GM18909 (cell line): Measurements from ENCODE around the gene PTCD1.

ENCODE experiments used
- ATAC-seq: cut with Tn5 transposase; IDR thresholded peaks from one replicate; pipeline ENCODE4 v1.9.1; 2021; ENCODE audit warnings: mild to moderate bottlenecking; ENCODE audit not compliant: unreplicated experiment, poor library complexity

PTCD1 gene, protein sequence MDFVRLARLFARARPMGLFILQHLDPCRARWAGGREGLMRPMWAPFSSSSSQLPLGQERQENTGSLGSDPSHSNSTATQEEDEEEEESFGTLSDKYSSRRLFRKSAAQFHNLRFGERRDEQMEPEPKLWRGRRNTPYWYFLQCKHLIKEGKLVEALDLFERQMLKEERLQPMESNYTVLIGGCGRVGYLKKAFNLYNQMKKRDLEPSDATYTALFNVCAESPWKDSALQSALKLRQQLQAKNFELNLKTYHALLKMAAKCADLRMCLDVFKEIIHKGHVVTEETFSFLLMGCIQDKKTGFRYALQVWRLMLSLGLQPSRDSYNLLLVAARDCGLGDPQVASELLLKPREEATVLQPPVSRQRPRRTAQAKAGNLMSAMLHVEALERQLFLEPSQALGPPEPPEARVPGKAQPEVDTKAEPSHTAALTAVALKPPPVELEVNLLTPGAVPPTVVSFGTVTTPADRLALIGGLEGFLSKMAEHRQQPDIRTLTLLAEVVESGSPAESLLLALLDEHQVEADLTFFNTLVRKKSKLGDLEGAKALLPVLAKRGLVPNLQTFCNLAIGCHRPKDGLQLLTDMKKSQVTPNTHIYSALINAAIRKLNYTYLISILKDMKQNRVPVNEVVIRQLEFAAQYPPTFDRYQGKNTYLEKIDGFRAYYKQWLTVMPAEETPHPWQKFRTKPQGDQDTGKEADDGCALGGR

DNA sequence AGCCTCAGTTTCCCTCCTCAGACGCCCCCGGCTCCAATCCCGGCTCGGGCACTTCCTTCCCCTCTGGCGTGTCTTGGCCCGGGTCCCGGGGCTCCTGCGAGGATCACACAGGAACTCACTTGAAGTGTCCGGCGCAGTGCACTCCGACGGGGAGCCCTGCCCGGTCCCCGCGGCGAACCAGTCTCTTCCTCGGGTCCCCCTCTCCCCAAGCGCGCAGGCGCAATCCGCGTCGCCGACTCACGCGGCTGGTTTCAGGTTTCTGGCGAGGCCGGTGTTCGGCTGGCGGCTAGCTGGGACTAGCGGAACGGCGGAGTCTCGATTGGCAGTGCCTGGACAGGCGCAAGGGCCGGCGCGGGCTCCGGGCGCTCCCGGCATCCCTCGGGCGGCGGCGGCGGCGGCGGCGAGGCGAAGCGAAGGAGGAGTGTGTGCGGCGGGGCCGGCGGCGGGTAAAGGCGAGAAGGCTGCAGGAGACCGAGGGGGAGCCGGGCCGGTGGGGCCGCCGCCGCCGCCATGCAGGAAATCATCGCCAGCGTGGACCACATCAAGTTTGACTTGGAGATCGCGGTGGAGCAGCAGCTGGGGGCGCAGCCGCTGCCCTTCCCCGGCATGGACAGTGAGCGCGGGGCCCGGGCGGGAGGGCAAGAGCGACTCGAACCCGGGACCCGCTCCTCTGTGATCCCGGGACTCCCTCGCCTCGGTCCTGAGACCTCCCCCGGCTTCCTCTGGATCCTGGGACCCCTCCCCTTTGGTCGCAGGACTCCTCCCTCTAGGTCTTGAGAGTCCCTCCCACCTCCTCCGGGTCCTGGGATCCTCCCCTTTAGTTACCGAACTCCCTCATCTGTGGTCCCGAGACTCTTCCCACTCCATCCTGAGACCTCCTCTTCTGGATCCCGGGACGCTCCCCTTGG lies at the start of gene PTCD1, which contains the start of gene CPSF4:
TSS of gene PTCD1 (minus strand) at position 226 of the 908 bp plus-strand sequence. CDS start 3,556 bp downstream, outside the sequence.
TSS of gene CPSF4 (plus strand) at position 371 of the 908 bp plus-strand sequence. CDS start at position 511, 140 bp downstream.
- ATAC-seq: peak; percentile 94

DNA sequence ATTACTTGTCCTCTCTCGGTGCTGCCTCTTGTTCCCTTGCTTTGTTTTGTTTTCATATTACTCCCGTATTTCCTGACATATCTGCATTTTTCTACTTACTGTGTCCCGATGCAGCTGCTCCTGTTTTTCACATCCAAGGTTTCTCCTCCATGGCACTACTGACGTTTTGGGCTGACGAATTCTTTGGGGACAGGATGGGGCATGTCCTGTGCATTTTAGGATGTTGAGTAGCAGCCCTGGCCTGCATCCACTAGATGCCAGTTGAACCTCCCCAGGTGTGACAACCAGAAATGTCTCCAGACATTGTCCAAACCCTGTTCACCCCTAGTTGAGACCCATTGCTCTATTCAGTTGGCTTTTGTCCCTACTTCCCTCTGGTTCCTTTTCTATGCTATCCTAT lies 46.5 kb upstream of the PTCD1 start:
- ATAC-seq: no peak

DNA sequence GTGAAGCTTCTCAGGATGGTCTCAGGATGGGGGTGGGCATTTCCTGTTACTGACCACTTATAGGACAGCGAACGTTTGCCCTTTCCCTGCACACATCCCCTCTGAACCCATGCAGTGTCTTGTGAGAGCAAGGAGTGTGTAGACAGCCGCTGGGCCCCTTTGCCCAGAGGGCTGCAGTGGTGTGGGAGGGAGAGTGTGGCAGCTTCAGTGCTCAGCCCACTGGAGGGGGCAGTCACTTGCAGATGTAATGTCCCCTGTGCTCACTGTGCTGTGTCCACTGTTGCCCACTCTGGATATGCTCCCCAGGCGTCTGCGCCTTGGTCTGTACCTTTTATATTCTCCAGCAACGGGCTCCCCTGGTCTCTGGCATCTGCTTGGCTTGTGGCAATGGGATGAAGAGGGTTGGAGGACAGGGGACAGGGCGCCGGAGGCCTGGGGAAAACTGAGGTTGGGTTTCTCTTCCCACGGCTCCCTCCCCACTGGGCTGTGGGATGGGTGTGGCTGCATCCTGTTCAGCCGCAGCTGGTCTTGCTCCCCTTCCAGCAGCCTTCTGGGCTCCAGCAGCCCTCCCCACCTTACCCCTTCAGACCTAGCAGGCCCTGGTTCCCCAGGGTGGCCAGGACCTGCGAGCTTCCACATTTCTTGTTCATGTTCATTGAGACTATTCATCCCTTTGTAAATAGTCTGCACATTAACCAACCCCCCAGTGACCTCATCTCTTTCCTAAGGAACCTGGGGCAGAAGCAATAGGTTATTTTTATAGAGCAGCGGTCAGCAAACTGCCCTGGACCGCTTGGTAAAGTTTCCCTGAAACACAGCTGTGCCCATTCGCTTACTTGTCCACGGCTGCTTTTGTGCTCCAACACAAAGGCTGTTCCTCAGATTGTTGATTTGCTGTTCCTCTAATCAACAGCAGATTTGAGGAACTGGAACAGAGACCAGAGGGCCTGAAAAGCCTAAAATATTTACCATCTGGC lies 40.2 kb upstream of the PTCD1 start:
- no peak for ATAC-seq

DNA sequence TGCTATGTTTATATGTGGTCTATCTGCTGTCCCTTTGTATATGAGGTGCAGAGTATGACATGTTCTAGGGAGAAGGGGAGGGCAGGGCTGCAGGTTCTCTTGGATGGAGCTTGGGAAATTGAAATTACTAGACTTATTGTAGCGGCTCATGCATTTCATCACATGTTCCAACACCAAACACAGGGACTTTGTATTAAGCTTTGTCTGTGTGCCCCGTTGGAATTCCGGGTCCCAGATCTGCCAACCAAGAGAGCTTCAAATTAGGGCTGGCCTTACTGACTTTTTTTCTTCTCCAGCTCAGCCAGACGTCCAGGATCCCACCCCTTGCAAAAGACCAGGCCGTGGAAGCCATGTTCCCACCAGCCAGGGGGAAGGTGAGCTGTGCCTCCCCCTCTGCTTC lies 37.5 kb upstream of the PTCD1 start:
- ATAC-seq: no peak

DNA sequence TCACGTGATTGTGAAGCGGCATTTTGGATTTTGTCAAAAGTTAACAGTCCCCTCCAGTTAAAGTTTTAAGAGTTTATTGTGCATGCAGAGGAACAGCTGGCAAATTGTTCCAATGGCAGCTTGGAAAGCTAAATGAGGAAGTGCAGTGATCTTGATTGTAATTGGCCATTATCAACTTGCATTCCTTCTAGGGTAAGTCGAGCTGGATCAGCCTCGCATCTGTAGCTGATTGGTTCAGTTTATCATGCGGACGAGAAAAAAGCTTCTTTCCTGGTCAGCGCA lies 34.7 kb upstream of the PTCD1 start:
- no peak for ATAC-seq

DNA sequence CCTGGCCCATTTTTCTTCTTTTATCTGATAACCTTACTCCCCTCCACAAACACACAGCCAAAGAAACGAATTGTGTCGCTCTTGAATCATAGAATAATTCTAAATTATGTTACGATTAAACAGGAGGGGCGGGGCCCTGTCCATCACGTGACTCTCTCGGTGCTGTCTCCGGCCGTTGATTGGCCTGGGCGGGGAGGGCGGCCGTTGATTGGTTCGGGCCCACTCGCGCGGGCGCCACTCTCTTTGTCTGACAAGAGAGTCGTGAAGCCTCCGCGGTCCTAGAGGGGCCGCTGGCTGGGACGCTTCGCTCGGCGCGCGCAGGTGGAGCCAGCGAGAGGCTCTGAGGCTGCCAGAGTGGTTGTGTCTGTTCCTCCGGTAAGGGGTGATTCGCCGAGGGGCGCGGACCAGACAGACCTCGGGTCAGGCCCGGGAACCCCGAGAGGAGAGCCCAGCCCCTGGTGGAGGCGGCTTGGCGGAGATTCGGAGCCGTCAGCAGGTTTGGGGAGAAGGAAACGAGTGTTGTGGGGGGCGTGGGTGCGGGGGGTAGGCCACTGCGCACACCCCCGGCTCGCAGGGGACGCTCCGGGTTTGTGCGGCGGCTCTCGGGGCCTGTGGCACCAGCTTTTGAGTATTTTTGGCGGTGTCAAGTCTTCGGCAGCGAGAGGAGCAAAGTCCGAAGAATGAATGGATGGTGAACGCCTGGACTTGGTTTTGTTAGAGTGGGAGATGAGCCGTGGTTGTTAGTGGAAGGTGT lies 34.1 kb upstream of the PTCD1 start, which contains the start of gene ZNF789:
TSS of gene ZNF789 (plus strand) at position 330 of the 754 bp plus-strand sequence. CDS start 3,567 bp downstream, outside the sequence.
- peak; percentile 96 for ATAC-seq

DNA sequence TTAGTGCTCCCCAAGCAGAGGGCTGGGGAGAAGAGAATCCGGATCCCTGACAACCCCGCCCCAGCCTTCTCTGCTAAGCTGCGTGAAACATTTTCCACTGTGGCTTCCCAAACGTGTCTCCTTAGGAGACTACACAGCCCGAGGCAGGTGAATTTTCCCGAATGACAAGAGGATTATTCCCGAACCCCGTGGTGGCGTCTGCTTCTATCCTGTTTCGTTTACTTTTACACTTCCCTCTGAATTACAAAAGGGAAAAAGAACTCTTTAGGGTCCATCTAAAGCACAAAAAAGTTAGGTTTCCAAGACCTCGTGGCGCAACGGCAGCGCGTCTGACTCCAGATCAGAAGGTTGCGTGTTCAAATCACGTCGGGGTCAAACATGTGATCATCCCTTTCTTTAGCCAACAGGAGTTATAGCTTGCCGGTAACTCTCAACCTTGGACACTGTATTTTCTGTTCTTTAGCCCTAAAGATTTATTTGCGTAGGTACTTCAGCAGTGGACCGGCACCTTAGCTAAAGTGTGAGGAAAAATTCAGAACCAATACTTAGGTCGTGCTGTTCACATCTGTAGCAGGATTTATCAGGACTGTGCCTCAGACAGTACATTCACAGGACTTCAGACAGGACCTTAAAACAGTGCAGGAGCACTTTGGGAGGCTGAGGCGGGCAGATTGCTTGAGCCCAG lies 30.9 kb upstream of the PTCD1 start:
- no peak for ATAC-seq

DNA sequence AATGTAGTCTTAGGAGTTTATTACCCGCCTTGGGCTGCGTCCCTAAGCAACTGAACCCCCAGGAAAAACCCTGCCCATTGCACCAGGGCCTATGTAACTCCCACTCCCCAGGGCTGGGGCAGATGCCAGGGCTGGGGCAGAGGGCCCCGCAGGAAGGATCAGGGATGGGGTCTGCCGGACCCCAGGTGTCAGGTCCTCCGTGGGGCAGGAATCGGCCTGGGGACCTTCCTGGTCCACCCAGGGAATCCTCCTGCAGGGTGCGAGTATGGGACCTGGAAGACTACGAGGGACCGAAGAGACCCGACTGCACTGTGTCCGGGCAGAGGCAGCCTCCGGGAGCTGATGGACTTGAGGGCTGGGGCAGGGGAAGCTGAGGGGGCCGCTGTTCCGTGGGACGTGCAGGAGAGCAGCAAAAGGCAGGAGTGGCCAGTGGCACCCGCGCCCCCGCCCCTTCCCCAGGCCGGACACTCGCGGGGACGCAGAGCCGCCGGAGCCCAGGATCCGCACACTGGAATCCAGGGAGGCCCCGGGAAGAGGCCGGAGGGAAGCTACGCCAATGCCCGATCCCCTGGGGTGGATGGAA lies 29.8 kb upstream of the PTCD1 start:
- ATAC-seq: no peak

DNA sequence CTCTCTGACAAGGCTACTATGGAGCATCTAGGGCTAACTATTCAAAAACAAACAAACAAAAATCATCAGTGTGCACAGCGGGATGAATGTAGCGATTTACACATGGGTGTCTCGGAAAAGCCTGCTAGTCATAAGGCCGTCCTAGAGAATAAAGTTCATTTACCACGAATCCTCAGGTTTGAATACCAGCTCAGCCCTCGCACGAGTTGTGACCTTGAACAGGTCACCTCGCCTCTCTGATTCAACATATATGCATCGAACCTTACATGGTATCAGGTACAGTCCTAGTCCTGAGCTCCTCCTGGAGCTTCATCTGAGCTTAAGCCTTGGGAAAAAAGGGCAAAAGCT lies 26.8 kb upstream of the PTCD1 start:
- no peak for ATAC-seq

DNA sequence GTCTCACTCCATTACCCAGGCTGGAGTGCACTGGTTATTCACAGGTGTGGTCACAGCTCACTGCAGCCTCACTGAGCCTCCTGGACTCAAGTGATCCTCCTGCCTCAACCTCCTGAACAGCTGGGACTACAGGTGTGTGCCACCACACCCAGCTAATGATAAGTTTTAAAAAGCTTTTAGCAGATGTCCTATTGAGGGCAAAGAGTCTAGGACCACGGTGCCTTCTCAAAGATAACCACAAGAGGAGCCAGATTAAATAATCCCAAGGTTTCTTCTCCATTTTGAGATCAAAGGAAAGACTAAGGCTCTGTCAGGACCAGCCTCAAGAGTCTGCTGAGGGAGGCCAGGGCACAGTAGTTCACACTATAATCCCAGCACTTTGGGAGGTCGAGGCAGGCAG lies 22.6 kb upstream of the PTCD1 start:
- ATAC-seq: no peak

DNA sequence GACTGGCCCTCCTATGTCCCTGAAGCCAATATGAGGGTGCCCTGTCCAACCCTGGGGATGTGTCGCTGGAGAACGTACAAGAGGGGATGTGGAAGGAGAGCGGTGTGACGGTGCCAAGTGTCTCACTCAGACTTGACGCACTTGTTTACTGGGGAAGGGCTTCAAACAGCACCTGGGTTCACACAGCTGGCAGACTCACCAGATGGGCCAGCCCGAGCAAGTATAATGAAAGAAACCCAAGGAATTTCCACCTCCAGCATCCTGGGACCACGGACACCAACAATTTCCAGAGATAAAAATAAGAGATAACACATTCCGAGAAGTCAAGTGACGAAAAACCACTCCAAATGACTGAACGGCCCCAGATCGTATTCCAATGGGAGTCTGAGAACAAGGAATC lies 22.1 kb upstream of the PTCD1 start:
- no peak for ATAC-seq

DNA sequence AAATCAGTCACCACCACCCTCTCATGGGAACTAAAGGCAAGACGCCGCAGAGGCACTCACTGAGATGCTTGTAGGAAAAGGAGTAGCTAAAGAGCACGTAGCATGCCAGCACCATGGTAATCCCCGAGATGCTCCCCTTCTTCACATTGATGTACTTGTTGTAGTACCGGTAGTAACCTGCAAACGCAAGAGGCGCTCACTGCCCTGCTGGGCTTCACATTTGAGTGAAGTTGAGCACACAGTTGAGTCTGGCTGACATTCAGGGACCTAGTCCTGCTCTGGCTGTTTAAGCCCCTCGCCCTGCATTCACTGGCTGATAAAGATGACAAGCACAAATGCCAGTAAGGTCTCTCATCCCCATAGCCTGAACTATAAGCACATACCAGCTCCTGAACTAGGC lies 20.5 kb upstream of the PTCD1 start:
- ATAC-seq: no peak

DNA sequence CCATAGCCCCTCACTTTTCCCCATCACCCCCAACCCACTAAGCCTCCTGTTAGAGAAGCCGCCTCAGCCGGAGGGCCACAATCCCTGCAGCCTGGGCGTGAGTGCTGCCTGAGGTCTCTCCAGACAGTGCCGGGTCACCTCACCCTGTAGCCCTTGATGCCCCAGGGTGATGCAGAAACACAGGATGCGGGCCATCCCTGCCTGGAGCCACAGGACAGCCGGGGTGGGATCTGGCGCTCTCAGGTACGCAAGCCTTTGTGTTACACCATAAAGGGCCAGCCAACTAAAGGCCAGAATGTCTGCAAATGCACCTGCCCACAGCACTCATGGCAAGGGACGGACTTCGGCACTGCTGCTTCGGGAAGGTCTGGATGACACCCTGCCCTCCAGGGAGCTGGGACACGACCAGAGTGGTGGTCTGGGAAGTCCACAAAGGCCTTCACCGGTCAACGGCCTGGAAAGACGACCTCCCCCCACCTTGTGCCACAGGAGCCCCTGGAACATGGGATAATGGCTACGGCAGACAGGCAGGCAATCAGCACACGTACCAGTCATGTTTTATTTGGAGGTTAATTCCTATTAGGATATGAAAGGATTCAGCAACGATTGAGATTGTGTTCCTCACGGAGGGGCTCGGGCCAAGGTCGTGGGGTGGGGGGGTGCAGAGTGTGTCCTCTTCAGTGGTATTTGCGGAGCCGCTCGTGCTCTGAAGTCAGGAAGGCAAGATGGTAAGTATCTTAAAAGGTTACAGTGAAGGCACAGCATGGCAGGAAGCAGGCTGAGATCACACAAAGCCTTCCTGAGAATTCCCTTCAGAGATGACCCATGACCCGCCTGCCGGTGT lies 19.3 kb upstream of the PTCD1 start:
- no peak for ATAC-seq

DNA sequence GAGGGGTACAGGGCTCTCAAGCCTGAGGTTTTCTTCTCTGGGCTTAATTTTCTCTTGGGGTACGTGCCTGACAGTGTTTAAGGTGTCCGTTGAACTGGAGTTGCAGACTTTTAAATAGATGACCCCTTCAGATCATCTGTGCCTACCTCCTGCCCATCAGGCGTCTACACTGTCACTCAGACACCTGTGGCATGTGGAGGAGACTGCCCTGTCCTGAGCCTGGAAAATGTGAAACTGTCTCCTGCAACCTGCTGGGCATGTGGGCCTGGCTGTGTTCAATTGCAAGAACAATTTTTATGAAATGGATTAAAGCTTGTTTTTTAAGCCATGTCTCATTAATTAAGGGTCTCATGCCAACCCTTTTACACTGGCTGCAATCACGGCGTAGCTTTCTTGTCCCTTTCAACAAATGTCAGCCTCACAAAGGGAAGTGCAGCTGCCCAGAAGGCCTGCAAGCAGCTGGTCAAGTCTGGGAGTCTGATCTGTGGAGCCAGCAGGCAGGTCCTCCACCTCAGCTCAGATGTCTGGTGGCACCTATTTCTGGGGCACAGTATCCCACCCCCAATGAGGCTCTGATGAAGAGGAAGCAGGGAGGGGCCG lies 18.6 kb upstream of the PTCD1 start:
- ATAC-seq: no peak

DNA sequence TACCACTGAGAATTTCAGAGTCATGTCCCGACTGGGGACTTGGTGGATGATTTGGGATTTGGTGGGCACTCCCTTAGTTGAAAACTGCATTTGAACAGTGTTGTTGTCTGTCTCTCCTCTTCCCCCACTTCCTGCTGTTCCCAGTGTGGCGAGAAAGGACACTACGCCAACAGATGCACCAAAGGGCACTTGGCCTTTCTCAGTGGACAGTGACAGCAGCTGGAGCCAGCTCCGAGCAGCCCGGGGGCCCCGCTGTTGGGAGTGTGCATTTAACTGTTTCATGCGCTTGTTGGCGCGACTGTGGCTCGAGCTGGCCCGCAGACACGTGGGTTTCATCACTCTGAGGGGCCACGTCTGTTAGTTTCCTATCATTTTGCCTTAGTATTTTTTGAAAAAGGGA lies 17.7 kb upstream of the PTCD1 start:
- ATAC-seq: no peak

DNA sequence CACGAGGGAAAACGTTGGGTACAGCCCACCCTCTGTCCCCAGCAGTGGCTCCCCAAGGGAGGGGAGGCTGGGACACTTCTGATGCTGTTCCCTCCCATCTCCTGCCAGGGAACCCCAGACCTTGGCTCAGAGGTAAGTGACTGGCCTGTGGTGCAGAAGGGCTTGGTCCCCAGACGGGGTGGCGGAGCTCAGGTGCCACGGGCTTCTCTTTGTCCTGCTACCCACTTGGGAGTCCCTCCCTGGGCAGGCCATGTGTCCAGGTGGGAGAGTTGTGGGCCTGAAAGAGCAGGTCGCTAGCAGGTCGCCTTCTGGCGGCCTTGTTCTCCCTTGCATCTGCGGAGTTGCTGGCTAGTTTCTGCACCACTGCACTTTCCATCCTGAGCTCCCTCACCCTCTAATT lies 17.3 kb upstream of the PTCD1 start:
- ATAC-seq: no peak

DNA sequence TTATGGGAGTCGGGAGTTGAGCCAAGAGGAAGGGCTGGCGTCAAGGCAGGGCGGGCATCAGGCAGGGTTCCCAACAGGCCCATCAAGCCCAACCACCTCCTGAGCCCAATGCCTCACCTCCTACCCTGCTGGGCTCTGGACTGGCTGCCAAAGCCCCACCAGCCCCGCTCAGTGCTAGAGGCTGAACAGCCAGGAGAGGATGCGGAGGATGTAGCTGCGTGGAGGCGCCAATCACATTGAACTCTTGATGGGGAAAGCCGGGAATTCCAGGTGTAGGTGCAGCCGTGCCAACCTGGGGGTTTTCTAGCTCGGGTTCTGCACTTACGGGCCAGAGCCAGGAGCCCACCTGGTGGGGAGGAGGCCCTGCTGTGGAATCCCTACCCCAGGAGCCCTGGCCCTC lies 14.5 kb upstream of the PTCD1 start:
- ATAC-seq: no peak
